A673 (cell line): Measurements from ENCODE around the gene SGMS1.

Experiments
- EZH2 ChIP-seq: fragments of 200-600 bp; sonication (generic); IDR thresholded peaks from 2 replicates; pipeline ENCODE4 v1.6.1; 2017; ENCODE audit warnings: borderline replicate concordance, low read depth, mild to moderate bottlenecking, mixed read lengths, antibody characterized with exemption, low read length; ENCODE audit not compliant: poor library complexity, severe bottlenecking
- TF ChIP-seq, protein P1 (sequence below): fragments of 300-800, 200-600 bp; sonication (generic); conservative IDR thresholded peaks from 2 replicates; pipeline ENCODE4 v1.5.1; 2017; ENCODE audit warnings: low read depth, mild to moderate bottlenecking, antibody characterized with exemption, low read length, moderate library complexity, mixed read lengths

DNA sequence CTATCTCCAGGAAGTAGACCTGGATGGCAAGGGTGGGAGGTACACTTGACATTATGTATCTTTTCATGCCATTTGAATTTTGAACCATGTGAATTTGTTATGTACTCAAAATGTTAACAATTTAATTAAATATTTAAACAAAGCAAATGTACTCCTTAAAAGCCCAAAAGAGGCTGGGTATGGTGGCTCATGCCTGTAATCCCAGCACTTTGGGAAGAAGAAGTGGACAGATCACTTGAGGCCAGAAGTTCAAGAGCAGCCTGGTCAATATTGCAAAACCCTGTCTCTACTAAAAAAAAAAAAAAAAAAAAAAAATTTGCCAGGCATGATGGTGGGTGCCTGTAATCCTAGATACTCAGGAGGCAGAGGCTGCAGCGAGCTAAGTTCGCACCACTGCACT is 235.6 kb downstream of the SGMS1 start:
- TF ChIP-seq, protein P1, sequence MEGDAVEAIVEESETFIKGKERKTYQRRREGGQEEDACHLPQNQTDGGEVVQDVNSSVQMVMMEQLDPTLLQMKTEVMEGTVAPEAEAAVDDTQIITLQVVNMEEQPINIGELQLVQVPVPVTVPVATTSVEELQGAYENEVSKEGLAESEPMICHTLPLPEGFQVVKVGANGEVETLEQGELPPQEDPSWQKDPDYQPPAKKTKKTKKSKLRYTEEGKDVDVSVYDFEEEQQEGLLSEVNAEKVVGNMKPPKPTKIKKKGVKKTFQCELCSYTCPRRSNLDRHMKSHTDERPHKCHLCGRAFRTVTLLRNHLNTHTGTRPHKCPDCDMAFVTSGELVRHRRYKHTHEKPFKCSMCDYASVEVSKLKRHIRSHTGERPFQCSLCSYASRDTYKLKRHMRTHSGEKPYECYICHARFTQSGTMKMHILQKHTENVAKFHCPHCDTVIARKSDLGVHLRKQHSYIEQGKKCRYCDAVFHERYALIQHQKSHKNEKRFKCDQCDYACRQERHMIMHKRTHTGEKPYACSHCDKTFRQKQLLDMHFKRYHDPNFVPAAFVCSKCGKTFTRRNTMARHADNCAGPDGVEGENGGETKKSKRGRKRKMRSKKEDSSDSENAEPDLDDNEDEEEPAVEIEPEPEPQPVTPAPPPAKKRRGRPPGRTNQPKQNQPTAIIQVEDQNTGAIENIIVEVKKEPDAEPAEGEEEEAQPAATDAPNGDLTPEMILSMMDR, result no peak
- no peak for TF ChIP-seq EZH2
